ENCODE measurements around the gene CALM3. TPM values are rescaled to one million over a fixed set of nuclear protein-coding genes. Genes with fewer than 3 reads are reported as not detected.

Gene CALM3
- total and polyA plus RNA-seq, 8 donors: 178 to 478 (median 351) TPM

GRCh38 chr19:46602392-46603194 lies 1.5 kb downstream of the CALM3 start:
- Histone ChIP-seq H3K27ac (peak overlapping the region; percentile 14 to 96), H3K9me3 (peaks cover 0 to 10% of the 10 kb centered on the region in 2 donors), H3K36me3 (peaks cover 0 to 27% of the 10 kb centered on the region in 2 donors), H3K27me3 (no peaks in the 10 kb centered on the region), H3K4me1 (peaks cover 14 to 36% of the 10 kb centered on the region in 2 donors), H3K4me3 (peak overlapping the region; percentile 97 to 99)
- no peak for ATAC-seq
- DNase-seq: no peak
- intact Hi-C loops (cut with DNase I): no loop called here
- no peak for TF ChIP-seq CTCF (IDR thresholded peaks at IDR 0.05)

- H3K27me3 ChIP-seq: no peaks in the 10 kb centered on the region
- peaks cover 14 to 36% of the 10 kb centered on the region in 2 donors for H3K4me1 ChIP-seq
- H3K4me3 ChIP-seq: peak overlapping the region; percentile 97 to 99
- no peak for ATAC-seq
- H3K27ac ChIP-seq: peak overlapping the region; percentile 14 to 96
- peaks cover 0 to 33% of the 10 kb centered on the region in 2 donors for H3K36me3 ChIP-seq
- H3K9me3 ChIP-seq: peaks cover 0 to 8% of the 10 kb centered on the region in 2 donors
- TF ChIP-seq CTCF (IDR thresholded peaks at IDR 0.05): no peak
- intact Hi-C loops (cut with DNase I): no loop called here
- DNase-seq: no peak
Measured at GRCh38 chr19:46603195-46603637, 2.1 kb downstream of the CALM3 start.

GRCh38 chr19:46603752-46604231 lies 2.7 kb downstream of the CALM3 start:
- DNase-seq: no peak
- Histone ChIP-seq H3K4me3 (no peak overlapping the region), H3K9me3 (peaks cover 0 to 4% of the 10 kb centered on the region in 2 donors), H3K27ac (peak overlapping the region in 1 of 2 donors; percentile 96), H3K36me3 (peaks cover 0 to 39% of the 10 kb centered on the region in 2 donors), H3K4me1 (peaks cover 14 to 36% of the 10 kb centered on the region in 2 donors), H3K27me3 (no peaks in the 10 kb centered on the region)
- no peak for ATAC-seq
- TF ChIP-seq CTCF (IDR thresholded peaks at IDR 0.05): no peak
- intact Hi-C loops (cut with DNase I): no loop called here

- no peak for TF ChIP-seq CTCF (IDR thresholded peaks at IDR 0.05)
- H3K27ac ChIP-seq: no peak overlapping the region
- H3K36me3 ChIP-seq: peaks cover 0 to 50% of the 10 kb centered on the region in 2 donors
- no peaks in the 10 kb centered on the region for H3K27me3 ChIP-seq
- intact Hi-C loops (cut with DNase I): no loop called here
- H3K4me1 ChIP-seq: peaks cover 14 to 36% of the 10 kb centered on the region in 2 donors
- peak in 1 of 4 donors; percentile 62 for DNase-seq
- H3K9me3 ChIP-seq: no peaks in the 10 kb centered on the region
- no peak overlapping the region for H3K4me3 ChIP-seq
- no peak for ATAC-seq
Measured at GRCh38 chr19:46604781-46605355, 3.7 kb downstream of the CALM3 start.

- no peaks in the 10 kb centered on the region for H3K9me3 ChIP-seq
- no peak overlapping the region for H3K27ac ChIP-seq
- DNase-seq: no peak
- no peak overlapping the region for H3K4me3 ChIP-seq
- peaks cover 0 to 53% of the 10 kb centered on the region in 2 donors for H3K36me3 ChIP-seq
- intact Hi-C loops (cut with DNase I): no loop called here
- H3K4me1 ChIP-seq: peaks cover 14 to 32% of the 10 kb centered on the region in 2 donors
- no peak for ATAC-seq
- no peaks in the 10 kb centered on the region for H3K27me3 ChIP-seq
- TF ChIP-seq CTCF (IDR thresholded peaks at IDR 0.05): no peak
Measured at GRCh38 chr19:46605356-46605821, 4.3 kb downstream of the CALM3 start.

Data from left lung (tissue), 10 donors.